GM12878 (cell line): ENCODE data around the gene MOCOS.

ENCODE experiments used
- ASH2L ChIP-seq: fragments of 300-600, 200-600 bp; sonication (generic); IDR thresholded peaks from 2 replicates; pipeline ENCODE4 v1.6.1; 2017; ENCODE audit warnings: low read depth, mild to moderate bottlenecking, borderline replicate concordance
- BRCA1 ChIP-seq: IDR thresholded peaks from 2 replicates; pipeline ENCODE4 v1.6.1; 2011; ENCODE audit warnings: low read depth, low read length, improper control_type of control experiment
- CTCF ChIP-seq, 3 experiments: IDR thresholded peaks in 2 of 3; conservative IDR thresholded peaks in 1 of 3; 2 replicates each; pipeline ENCODE4 v1.5.1; 2011; ENCODE audit warnings: low read depth in 3 of 3, low read length in 3 of 3, mild to moderate bottlenecking in 3 of 3, control low read depth in 2 of 3, moderate library complexity in 2 of 3, inconsistent platforms in 1 of 3, mixed read lengths in 1 of 3; ENCODE audit not compliant: control insufficient read depth in 2 of 3, insufficient read depth in 1 of 3; ENCODE audit errors: extremely low read depth in 1 of 3
- EZH2 ChIP-seq: IDR thresholded peaks from 2 replicates; pipeline ENCODE4 v1.6.1; 2012; ENCODE audit warnings: low read depth, mild to moderate bottlenecking, control low read depth, inconsistent platforms, low read length, borderline replicate concordance; ENCODE audit not compliant: control insufficient read depth
- FOS ChIP-seq: IDR thresholded peaks from 3 replicates; pipeline ENCODE4 v1.6.1; 2011; ENCODE audit warnings: borderline replicate concordance; ENCODE audit not compliant: insufficient read length; ENCODE audit errors: extremely low read depth
- FOXM1 ChIP-seq: IDR thresholded peaks from 2 replicates; pipeline ENCODE4 v1.6.1; 2012; ENCODE audit warnings: low read depth, mild to moderate bottlenecking, inconsistent platforms, low read length, moderate library complexity
- NFIC ChIP-seq: IDR thresholded peaks from 2 replicates; pipeline ENCODE4 v1.6.1; 2012; ENCODE audit warnings: low read depth, mild to moderate bottlenecking, inconsistent platforms, low read length, moderate library complexity
- YBX1 ChIP-seq: fragments of 450-650 bp; IDR thresholded peaks from 2 replicates; pipeline ENCODE4 v1.6.1; 2016; ENCODE audit warnings: antibody characterized with exemption
- ZBTB33 ChIP-seq: fragments of 450-650 bp; IDR thresholded peaks from 2 replicates; pipeline ENCODE4 v1.6.1; 2017; ENCODE audit warnings: mild to moderate bottlenecking

GRCh38 chr18:36304723-36305122 is 117.4 kb downstream of the MOCOS start:
- TF ChIP-seq EZH2 (no peak), NFIC (no peak), CTCF (IDR thresholded peaks at IDR 0.05 in 2 of 3, conservative IDR thresholded peaks at IDR 0.05 in 1 of 3; ENCODE audit: control insufficient read depth in 2 of 3, extremely low read depth in 1 of 3, insufficient read depth in 1 of 3, low read depth in 3 of 3, low read length in 3 of 3) (no peak), BRCA1 (no peak), FOXM1 (no peak), ZBTB33 (no peak), ASH2L (no peak), YBX1 (no peak), FOS (no peak)
